ENCODE results near the gene CHFR. TPM values are rescaled to one million over a fixed set of nuclear protein-coding genes. Genes with fewer than 3 reads are reported as not detected.
"Not testable (repeated sequence)": the region's sequence is repeated elsewhere in the genome, so short reads cannot be mapped to it uniquely, and the experiment has no call there.

The CHFR gene
- total and polyA plus RNA-seq, 2 experiments from 2014 or later = 24.3 to 26.5 TPM

DNA sequence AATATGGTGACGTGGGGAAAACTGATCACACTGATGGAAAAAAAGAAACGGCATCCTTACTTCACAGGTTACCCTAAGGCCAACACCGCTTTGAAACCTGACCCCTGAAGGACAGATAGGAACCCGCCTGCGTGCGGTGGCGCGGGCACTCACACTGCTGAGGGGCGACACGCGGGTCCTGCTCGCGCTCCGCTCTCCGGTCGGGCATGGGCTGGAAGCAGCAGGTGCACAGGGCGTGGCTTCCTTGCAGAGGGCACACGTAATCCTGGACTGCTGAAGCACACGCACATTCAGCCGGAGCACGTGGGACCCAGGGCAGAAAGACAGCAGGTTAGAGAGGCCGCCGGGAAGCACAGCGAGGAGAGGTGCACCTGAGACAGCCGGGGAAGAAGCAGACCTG lies 35.9 kb downstream of the CHFR start:
- no peaks in the 10 kb centered on the region for H3F3A ChIP-seq (ENCODE audit: insufficient read depth)
- no peak overlapping the region for H3K9ac ChIP-seq
- in situ Hi-C loops (cut with MboI) = no loop called here
- H3K9me3 ChIP-seq (ENCODE audit: low read depth) = no peaks in the 10 kb centered on the region
- H3K27me3 ChIP-seq (replicated peaks; ENCODE audit: insufficient read depth) = no peaks in the 10 kb centered on the region
- no peak overlapping the region for H3K27ac ChIP-seq
- H3K36me3 ChIP-seq (ENCODE audit: low read depth) = peaks cover 41% of the 10 kb centered on the region
- TF ChIP-seq EZH2 (IDR thresholded peaks at IDR 0.05; ENCODE audit: insufficient read depth, poor library complexity, severe bottlenecking) = no peak
- no peak for TF ChIP-seq EZH2phosphoT487 (IDR thresholded peaks at IDR 0.05; ENCODE audit: insufficient read depth, low read depth)
- no peak overlapping the region for H2AFZ ChIP-seq
- no peaks in the 10 kb centered on the region for H3K79me2 ChIP-seq (ENCODE audit: insufficient read depth)
- H3K4me1 ChIP-seq (ENCODE audit: insufficient read depth) = no peaks in the 10 kb centered on the region
- no peak for DNase-seq
- no peaks in the 10 kb centered on the region for H3K9me2 ChIP-seq (ENCODE audit: insufficient read depth)
- no peaks in the 10 kb centered on the region for H4K20me1 ChIP-seq (ENCODE audit: insufficient read depth)
- no peak overlapping the region for H3K4me2 ChIP-seq (ENCODE audit: unreplicated experiment)
- WGBS, 2 experiments (ENCODE audit: low coverage in 1 of 2, low lambda C conversion rate in 2 of 2, missing lambda C conversion rate in 2 of 2) = 94 to 99% methylated on average over 25 of the region's 25 CpGs
- H3K4me3 ChIP-seq = no peak overlapping the region

GRCh38 chr12:132850291-132850690 lies 37.1 kb downstream of the CHFR start:
- WGBS, 2 experiments (ENCODE audit: low coverage in 1 of 2, low lambda C conversion rate in 2 of 2, missing lambda C conversion rate in 2 of 2) = 89 to 92% methylated on average over 16 of the region's 16 CpGs
- H3K4me3 ChIP-seq = no peak overlapping the region
- H3K4me1 ChIP-seq (ENCODE audit: insufficient read depth) = no peaks in the 10 kb centered on the region
- no peaks in the 10 kb centered on the region for H3K9me2 ChIP-seq (ENCODE audit: insufficient read depth)
- DNase-seq = no peak
- H3K4me2 ChIP-seq (ENCODE audit: unreplicated experiment) = no peak overlapping the region
- no peaks in the 10 kb centered on the region for H3K79me2 ChIP-seq (ENCODE audit: insufficient read depth)
- in situ Hi-C loops (cut with MboI) = no loop called here
- H3K27me3 ChIP-seq (replicated peaks; ENCODE audit: insufficient read depth) = no peaks in the 10 kb centered on the region
- no peak overlapping the region for H2AFZ ChIP-seq
- H3K36me3 ChIP-seq (ENCODE audit: low read depth) = peaks cover 34% of the 10 kb centered on the region; the same call in 1 of the 2 replicates
- no peaks in the 10 kb centered on the region for H3K9me3 ChIP-seq (ENCODE audit: low read depth)
- no peak overlapping the region for H3K9ac ChIP-seq
- H3F3A ChIP-seq (ENCODE audit: insufficient read depth) = no peaks in the 10 kb centered on the region
- no peaks in the 10 kb centered on the region for H4K20me1 ChIP-seq (ENCODE audit: insufficient read depth)
- no peak for TF ChIP-seq EZH2phosphoT487 (IDR thresholded peaks at IDR 0.05; ENCODE audit: insufficient read depth, low read depth)
- no peak for TF ChIP-seq EZH2 (IDR thresholded peaks at IDR 0.05; ENCODE audit: insufficient read depth, poor library complexity, severe bottlenecking)
- H3K27ac ChIP-seq = no peak overlapping the region

DNA sequence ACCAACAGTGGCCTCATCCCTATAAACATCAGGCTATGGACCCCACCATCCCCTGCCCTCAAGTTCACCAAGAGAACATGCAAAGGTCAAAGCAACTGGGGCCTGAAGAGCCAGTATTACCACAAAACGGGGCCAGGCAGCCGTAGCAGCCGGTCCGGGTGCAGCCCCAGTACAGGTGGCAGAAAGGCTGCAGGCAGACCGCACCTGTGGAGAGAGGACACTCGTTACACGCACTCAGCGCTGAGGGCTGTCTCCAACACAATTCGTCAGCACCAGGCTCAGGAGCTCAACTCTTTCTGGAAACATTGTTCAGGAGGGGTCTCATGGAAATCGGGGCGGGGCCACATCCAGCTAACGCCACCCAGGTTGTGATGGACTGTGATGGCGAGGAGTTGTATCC lies 38.9 kb downstream of the CHFR start:
- Histone ChIP-seq H2AFZ (no peak overlapping the region), H3K4me3 (no peak overlapping the region), H3K9me3 (ENCODE audit: low read depth) (no peaks in the 10 kb centered on the region), H3K4me2 (ENCODE audit: unreplicated experiment) (no peak overlapping the region), H4K20me1 (ENCODE audit: insufficient read depth) (no peaks in the 10 kb centered on the region), H3K9me2 (ENCODE audit: insufficient read depth) (no peaks in the 10 kb centered on the region), H3K4me1 (ENCODE audit: insufficient read depth) (no peaks in the 10 kb centered on the region), H3K9ac (no peak overlapping the region), H3K27ac (no peak overlapping the region), H3F3A (ENCODE audit: insufficient read depth) (no peaks in the 10 kb centered on the region), H3K27me3 (replicated peaks; ENCODE audit: insufficient read depth) (no peaks in the 10 kb centered on the region), H3K36me3 (ENCODE audit: low read depth) (peaks cover 32% of the 10 kb centered on the region; the same call in 1 of the 2 replicates), H3K79me2 (ENCODE audit: insufficient read depth) (no peaks in the 10 kb centered on the region)
- in situ Hi-C loops (cut with MboI) = no loop called here
- no peak for DNase-seq
- WGBS, 2 experiments (ENCODE audit: low coverage in 1 of 2, low lambda C conversion rate in 2 of 2, missing lambda C conversion rate in 2 of 2) = 93 to 94% methylated on average over 13 of the region's 13 CpGs
- TF ChIP-seq EZH2 (IDR thresholded peaks at IDR 0.05; ENCODE audit: insufficient read depth, poor library complexity, severe bottlenecking) (no peak), EZH2phosphoT487 (IDR thresholded peaks at IDR 0.05; ENCODE audit: insufficient read depth, low read depth) (no peak)

DNA sequence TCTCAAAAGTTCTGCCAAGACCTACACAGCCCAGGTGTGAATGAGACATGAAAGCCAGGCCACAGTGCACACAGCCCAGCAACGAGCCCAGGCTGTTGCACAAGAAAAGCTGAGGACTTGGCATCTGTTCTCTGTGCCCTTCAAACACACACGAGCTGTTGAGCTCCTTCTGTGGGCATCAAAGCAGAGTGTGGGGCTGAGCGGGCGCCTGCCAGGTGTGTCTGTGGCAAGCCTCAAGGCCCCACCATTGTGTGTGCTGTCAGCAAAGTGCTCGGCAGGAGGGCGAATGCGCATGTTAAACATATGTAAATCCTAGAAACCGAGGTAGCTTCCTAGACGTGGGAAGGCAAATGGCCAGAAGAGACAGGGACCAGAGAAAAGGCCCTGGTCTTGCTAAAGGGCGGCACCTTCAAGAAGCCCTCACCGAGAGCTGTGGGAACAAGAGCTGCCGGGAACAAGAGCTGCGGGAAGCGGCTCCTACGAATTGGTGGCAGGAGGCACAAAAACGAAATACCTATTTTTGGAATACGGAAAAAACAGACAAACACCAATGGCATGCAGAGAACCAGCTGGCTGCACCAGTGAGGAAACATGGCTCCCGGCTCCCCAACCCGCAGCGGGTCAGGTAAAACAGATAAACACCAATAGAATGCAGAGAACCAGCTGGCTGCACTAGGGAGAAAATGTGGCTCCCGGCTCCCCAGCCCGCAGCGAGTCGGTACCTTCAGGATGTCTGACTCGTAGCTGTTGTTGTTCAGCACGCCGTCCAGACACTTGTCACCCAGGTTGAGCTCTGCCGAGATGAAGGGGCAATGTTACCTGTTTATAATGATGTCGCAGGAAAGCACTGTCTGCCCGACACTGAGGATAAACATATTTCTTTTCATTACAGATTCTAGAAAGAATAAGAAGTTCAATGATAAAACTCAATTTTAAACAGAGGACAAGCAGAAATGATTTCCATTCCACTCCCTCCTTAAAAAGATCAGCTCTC lies 39.7 kb downstream of the CHFR start:
- Histone ChIP-seq H3K9ac (no peak overlapping the region), H3K4me3 (no peak overlapping the region), H3F3A (ENCODE audit: insufficient read depth) (no peaks in the 10 kb centered on the region), H3K9me3 (ENCODE audit: low read depth) (no peaks in the 10 kb centered on the region), H3K9me2 (ENCODE audit: insufficient read depth) (no peaks in the 10 kb centered on the region), H3K27ac (no peak overlapping the region), H4K20me1 (ENCODE audit: insufficient read depth) (no peaks in the 10 kb centered on the region), H3K27me3 (replicated peaks; ENCODE audit: insufficient read depth) (no peaks in the 10 kb centered on the region), H3K4me1 (ENCODE audit: insufficient read depth) (no peaks in the 10 kb centered on the region), H3K36me3 (ENCODE audit: low read depth) (peaks cover 37% of the 10 kb centered on the region), H3K79me2 (ENCODE audit: insufficient read depth) (no peaks in the 10 kb centered on the region), H2AFZ (no peak overlapping the region), H3K4me2 (ENCODE audit: unreplicated experiment) (no peak overlapping the region)
- in situ Hi-C loops (cut with MboI) = no loop called here
- TF ChIP-seq EZH2phosphoT487 (IDR thresholded peaks at IDR 0.05; ENCODE audit: insufficient read depth, low read depth) = no peak
- no peak for TF ChIP-seq EZH2 (IDR thresholded peaks at IDR 0.05; ENCODE audit: insufficient read depth, poor library complexity, severe bottlenecking)
- whole genome bisulfite sequencing, 2 experiments (ENCODE audit: low coverage in 1 of 2, low lambda C conversion rate in 2 of 2, missing lambda C conversion rate in 2 of 2) = 89 to 91% methylated on average over 30 of the region's 30 CpGs
- DNase-seq = no peak

DNA sequence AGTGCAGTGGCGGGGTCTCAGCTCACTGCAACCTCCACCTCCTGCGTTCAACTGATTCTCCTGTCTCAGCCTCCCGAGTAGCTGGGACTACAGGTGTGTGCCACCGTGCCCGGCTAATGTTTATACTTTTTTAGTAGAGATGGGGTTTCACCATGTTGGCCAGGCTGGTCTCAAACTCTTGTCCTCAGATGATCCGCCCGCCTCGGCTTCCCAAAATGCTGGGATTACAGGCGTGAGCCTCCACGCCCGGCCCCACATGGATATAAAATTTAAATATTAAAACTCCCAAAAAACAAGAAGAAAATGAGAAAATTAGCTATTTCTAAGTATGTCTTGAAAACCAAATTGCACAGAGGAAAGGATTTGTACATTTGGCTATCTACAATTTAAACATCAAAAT lies 42.7 kb downstream of the CHFR start:
- WGBS, 2 experiments (ENCODE audit: low coverage in 1 of 2, low lambda C conversion rate in 2 of 2, missing lambda C conversion rate in 2 of 2) = 90% methylated on average over 11 of the region's 11 CpGs
- H3K27ac ChIP-seq; H4K20me1 ChIP-seq (ENCODE audit: insufficient read depth); DNase-seq; H3F3A ChIP-seq (ENCODE audit: insufficient read depth); H2AFZ ChIP-seq; H3K27me3 ChIP-seq (replicated peaks; ENCODE audit: insufficient read depth); H3K79me2 ChIP-seq (ENCODE audit: insufficient read depth); H3K9me2 ChIP-seq (ENCODE audit: insufficient read depth); H3K4me2 ChIP-seq (ENCODE audit: unreplicated experiment); H3K9me3 ChIP-seq (ENCODE audit: low read depth); H3K4me1 ChIP-seq (ENCODE audit: insufficient read depth); H3K4me3 ChIP-seq; H3K9ac ChIP-seq; in situ Hi-C loops (cut with MboI): not testable (repeated sequence)
- peaks cover 53% of the 10 kb centered on the region for H3K36me3 ChIP-seq (ENCODE audit: low read depth)

Measured in GM23248 (cell line).